Ovary (tissue), 9 donors: ENCODE measurements around the gene MMP10. TPM values are rescaled to one million over a fixed set of nuclear protein-coding genes. Genes with fewer than 3 reads are reported as not detected.
"Not testable (repeated sequence)": the region's sequence is repeated elsewhere in the genome, so short reads cannot be mapped to it uniquely, and the experiment has no call there.

Source experiments
- DNase-seq, 5 donors: peaks; one replicate each; pipeline ENCODE4 v3.0.0-alpha.2; 2019 to 2020
- H3K27ac ChIP-seq, 2 donors: fragments of 200-600 bp; one replicate each; pipeline versions ENCODE4 v1.5.1 to v1.8.0; 2019 to 2022
- H3K27me3 ChIP-seq: fragments of 200-600 bp; one replicate; pipeline ENCODE4 v1.8.0; 2022
- H3K36me3 ChIP-seq: fragments of 200-600 bp; sonication (generic); one replicate; pipeline ENCODE4 v1.5.1; 2019
- H3K4me1 ChIP-seq: one replicate; pipeline ENCODE4 v1.8.1; 2013; ENCODE audit warnings: mild to moderate bottlenecking, moderate library complexity; ENCODE audit not compliant: insufficient read depth
- H3K4me3 ChIP-seq: fragments of 200-600 bp; sonication (generic); one replicate; pipeline ENCODE4 v1.5.1; 2017
- H3K9me3 ChIP-seq, 2 donors: fragments of 200-600 bp in 1 of 2; sonication (generic) in 1 of 2; one replicate each; pipeline versions ENCODE4 v1.5.1 to v1.8.1; 2013 to 2019; ENCODE audit warnings: mild to moderate bottlenecking in 1 of 2, moderate library complexity in 1 of 2
- EP300 ChIP-seq: sonication (generic); formaldehyde crosslinking; IDR thresholded peaks from one replicate; pipeline ENCODE4 v1.6.1; 2017; ENCODE audit warnings: antibody characterized with exemption
- POLR2A ChIP-seq: fragments of 450-650 bp; IDR thresholded peaks from one replicate; pipeline ENCODE4 v1.6.1; 2017; ENCODE audit warnings: antibody characterized with exemption, mild to moderate bottlenecking, moderate library complexity
- WGBS, 3 donors: extraction: QIAGEN DNeasy Blood & Tissue Kit in 1 of 3; methylation state at CpG; one replicate each; pipeline versions ENCODE4 v1.1.5 to v1.1.7; 2013 to 2017; 5-methylcytosine and 5-hydroxymethylcytosine counted together
- intact Hi-C, 4 donors: fragments of 100-400 bp; cut with DNase I; formaldehyde crosslinking; loops; one replicate each; pipeline versions ENCODE4 v1.11.0 to v1.15.1; 2022 to 2023
- polyA plus RNA-seq, 2 donors: library from polyadenylated mRNA; stranded (reverse); fragments of 200-250 nt in 1 of 2; fragments of 350-450 nt in 1 of 2; fragmentation: Illumina TruSeq in 1 of 2; extraction: RNeasy Lipid Tissue Mini Kit (QIAGEN cat#74804) in 1 of 2; gene quantifications; one replicate each; pipeline ENCODE4 v1.2.3, GENCODE V29; 2013 to 2014
- total RNA-seq, 7 donors: library from RNA; depleted of rRNA in 2 of 7; stranded (reverse); fragments of >200 nt in 2 of 7; fragmentation: NEBNext Ultra II Directional in 3 of 7; extraction: Animal tissue kit (Norgen Biotek cat#: 25700) in 3 of 7; gene quantifications; one replicate each; pipeline versions ENCODE4 v1.1.0 to v1.2.4, GENCODE V29; 2016 to 2023
- TF ChIP-seq, protein P1 (sequence below), 3 donors: fragments of 450-650 bp in 2 of 3; fragments of 200-600 bp in 1 of 3; IDR thresholded peaks; one replicate each; pipeline versions ENCODE4 v1.5.1 to v1.8.0; 2016 to 2022; ENCODE audit warnings: antibody characterized with exemption in 3 of 3, mild to moderate bottlenecking in 1 of 3
- donor health status: DM: no; HTN: no; CAD: no; lungs with moderate emphysema.
- donor health status: DM: no; HTN: no; CAD: no.
- donor health status: Bipolar disorder and iron deficiency.
- donor health status: DM: yes; HTN: yes; CAD: no.
- donor health status: DM: no; HTN: no; CAD: no.
- donor health status: DM: yes; HTN: yes; CAD: no.

MMP10 gene
- total and polyA plus RNA-seq, 9 donors, result 0.61 to 1.1 TPM; not detected in 7

DNA sequence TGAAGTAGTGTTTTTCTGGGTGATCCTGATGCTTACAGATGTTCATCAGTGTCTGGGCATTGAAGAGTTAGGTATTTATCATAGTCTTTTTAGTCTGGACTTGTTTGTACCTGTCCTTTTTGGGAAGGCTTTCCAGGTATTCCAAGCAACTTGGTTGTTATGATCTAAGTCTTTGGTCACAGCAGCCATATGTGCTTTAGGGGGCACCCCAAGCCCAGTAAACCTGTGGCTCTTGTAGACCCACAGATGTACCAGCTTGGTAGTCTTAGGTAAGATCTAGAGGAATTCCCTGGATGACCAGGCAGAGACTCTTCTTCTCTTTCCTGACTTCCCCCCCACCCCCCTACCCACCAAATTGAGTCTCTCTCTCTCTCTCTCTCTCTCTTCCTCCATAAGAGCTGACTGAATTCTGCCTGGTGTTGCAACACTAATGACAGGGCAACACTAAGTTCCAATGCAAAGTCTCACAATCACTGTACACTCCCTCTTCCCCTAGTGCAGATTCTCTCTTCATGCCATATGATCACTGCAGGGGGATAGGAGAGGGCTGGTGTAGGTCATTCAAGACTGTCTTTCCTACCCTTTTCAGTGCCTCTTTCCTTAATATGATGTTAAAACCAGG, 31.2 kb downstream of the MMP10 start:
- intact Hi-C loops, result no loop called here
- Histone ChIP-seq H3K36me3 (no peaks in the 10 kb centered on the region), H3K9me3 (no peaks in the 10 kb centered on the region), H3K4me3 (no peak overlapping the region), H3K27ac (no peak overlapping the region), H3K4me1 (no peaks in the 10 kb centered on the region), H3K27me3 (no peaks in the 10 kb centered on the region)
- TF ChIP-seq, protein P1, sequence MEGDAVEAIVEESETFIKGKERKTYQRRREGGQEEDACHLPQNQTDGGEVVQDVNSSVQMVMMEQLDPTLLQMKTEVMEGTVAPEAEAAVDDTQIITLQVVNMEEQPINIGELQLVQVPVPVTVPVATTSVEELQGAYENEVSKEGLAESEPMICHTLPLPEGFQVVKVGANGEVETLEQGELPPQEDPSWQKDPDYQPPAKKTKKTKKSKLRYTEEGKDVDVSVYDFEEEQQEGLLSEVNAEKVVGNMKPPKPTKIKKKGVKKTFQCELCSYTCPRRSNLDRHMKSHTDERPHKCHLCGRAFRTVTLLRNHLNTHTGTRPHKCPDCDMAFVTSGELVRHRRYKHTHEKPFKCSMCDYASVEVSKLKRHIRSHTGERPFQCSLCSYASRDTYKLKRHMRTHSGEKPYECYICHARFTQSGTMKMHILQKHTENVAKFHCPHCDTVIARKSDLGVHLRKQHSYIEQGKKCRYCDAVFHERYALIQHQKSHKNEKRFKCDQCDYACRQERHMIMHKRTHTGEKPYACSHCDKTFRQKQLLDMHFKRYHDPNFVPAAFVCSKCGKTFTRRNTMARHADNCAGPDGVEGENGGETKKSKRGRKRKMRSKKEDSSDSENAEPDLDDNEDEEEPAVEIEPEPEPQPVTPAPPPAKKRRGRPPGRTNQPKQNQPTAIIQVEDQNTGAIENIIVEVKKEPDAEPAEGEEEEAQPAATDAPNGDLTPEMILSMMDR (IDR thresholded peaks at IDR 0.05), result no peak
- TF ChIP-seq EP300 (no peak), POLR2A (no peak)
- no peak for DNase-seq

DNA sequence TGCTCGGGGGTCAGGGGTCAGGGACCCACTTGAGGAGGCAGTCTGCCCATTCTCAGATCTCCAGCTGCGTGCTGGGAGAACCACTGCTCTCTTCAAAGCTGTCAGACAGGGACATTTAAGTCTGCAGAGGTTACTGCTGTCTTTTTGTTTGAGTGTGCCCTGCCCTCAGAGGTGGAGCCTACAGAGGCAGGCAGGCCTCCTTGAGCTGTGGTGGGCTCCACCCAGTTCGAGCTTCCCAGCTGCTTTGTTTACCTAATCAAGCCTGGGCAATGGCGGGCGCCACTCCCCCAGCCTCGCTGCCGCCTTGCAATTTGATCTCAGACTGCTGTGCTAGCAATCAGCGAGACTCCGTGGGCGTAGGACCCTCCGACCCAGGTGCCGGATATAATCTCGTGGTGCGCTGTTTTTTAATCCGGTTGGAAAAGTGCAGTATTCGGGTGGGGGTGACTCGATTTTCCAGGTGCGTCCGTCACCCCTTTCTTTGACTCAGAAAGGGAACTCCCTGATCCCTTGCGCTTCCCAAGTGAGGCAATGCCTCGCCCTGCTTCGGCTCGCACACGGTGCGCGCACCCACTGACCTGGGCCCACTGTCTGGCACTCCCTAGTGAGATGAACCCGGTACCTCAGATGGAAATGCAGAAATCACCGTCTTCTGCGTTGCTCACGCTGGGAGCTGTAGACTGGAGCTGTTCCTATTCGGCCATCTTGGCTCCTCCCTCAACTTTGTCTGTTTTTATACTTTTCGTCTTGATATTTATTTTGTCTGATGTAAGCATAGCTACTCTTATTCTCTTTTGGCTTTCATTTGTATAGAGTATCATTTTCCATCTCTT, 33.5 kb downstream of the MMP10 start:
- H3K9me3 ChIP-seq, intact Hi-C loops, H3K36me3 ChIP-seq, DNase-seq, H3K4me3 ChIP-seq, H3K27ac ChIP-seq, H3K27me3 ChIP-seq, H3K4me1 ChIP-seq: not testable (repeated sequence)
- 82 to 90% (median 85%) methylated on average over 29 to 32 of the region's 32 CpGs for WGBS, 3 donors

DNA sequence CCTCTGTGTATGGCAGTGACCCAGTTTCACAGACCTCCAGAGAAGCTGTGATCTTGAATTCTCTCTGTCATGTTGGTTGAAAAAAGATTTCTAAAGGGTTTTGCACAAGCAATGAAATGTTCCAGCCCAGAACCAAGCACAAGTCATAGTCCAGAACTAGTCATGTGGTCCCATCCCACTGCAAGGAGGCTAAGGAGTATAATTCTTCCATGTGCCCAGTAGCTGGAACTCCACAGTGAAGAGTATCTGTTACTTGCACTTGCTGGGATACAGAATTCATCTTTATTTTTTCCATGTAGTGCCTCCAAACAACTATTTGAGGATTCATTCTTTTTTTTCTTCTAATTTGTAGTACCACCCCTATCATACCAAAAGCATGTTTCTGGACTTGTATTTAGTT, 45.8 kb downstream of the MMP10 start:
- TF ChIP-seq EP300 (no peak), POLR2A (no peak)
- TF ChIP-seq, protein P1 (IDR thresholded peaks at IDR 0.05), result no peak
- H3K4me3 ChIP-seq, result no peak overlapping the region
- H3K4me1 ChIP-seq, result no peaks in the 10 kb centered on the region
- H3K36me3 ChIP-seq, result no peaks in the 10 kb centered on the region
- no peaks in the 10 kb centered on the region for H3K9me3 ChIP-seq
- H3K27ac ChIP-seq, result no peak overlapping the region
- no peak for DNase-seq
- no peaks in the 10 kb centered on the region for H3K27me3 ChIP-seq
- intact Hi-C loops, result no loop called here

DNA sequence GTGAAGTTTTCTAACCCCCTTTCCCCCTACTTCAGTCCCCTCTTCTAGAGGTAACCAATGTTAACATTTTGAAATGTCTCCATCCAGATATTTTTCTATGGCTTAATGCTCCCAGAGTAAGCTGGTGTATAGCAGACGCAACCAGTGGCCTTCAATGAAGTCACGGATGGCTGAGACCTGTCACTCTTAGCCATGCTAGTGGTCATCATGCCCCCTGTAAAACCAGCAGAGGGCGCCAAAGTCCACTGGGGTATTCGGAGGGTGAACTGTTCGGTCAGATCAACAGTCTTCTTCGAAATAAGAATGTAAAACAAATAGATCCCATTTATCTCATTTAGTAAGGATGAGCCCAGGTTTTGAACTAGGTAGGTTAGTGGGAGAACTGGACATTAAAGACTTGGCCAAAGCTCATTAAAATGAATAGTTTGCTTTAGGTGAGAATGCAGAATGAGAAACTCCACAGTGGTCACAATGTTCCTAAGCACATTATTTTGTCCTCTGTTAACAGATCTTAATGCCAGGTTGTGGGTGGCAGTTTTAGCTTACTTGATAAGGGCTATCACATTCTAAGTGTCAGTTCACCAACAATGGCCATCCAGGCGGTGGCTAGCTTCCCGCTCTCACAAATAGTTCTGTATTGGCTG, 47.1 kb downstream of the MMP10 start:
- 49 to 63% (median 54%) methylated on average over 8 of the region's 8 CpGs for WGBS, 3 donors
- intact Hi-C loops, result no loop called here
- Histone ChIP-seq H3K36me3 (no peaks in the 10 kb centered on the region), H3K27ac (no peak overlapping the region), H3K27me3 (no peaks in the 10 kb centered on the region), H3K4me3 (no peak overlapping the region), H3K9me3 (no peaks in the 10 kb centered on the region), H3K4me1 (no peaks in the 10 kb centered on the region)
- TF ChIP-seq POLR2A (no peak), EP300 (no peak)
- TF ChIP-seq, protein P1 (IDR thresholded peaks at IDR 0.05), result no peak
- no peak for DNase-seq

DNA sequence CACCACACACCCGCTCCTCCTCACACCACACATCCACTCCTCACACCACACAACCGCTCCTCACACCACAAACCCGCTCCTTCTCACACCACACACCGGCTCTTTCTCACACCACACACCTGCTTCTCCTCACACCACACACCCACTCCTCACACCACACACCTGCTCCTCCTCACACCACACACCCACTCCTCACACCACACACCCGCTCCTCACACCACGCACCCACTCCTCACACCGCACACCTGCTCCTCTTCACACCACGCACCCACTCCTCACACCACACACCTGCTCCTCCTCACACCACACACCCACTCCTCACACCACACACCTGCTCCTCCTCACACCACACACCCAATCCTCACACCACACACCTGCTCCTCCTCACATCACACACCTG, 49.5 kb downstream of the MMP10 start:
- H3K4me3 ChIP-seq, H3K27me3 ChIP-seq, DNase-seq, H3K27ac ChIP-seq, H3K36me3 ChIP-seq, intact Hi-C loops, H3K4me1 ChIP-seq, H3K9me3 ChIP-seq: not testable (repeated sequence)
- 61 to 64% (median 63%) methylated on average over 8 of the region's 8 CpGs for WGBS, 3 donors
